ENCODE measurements around the gene BORA. TPM values are rescaled to one million over a fixed set of nuclear protein-coding genes. Genes with fewer than 3 reads are reported as not detected.
A peak's percentile ranks its signal among the peaks of the same experiment; 100 is the strongest.

BORA gene
- total and polyA plus RNA-seq, 2 experiments from 2014 or later = 12.0 to 23.9 TPM

GRCh38 chr13:72726726-72727416 lies 852 bp upstream of the BORA start (continued):
- TF ChIP-seq ZNF462 (CRISPR knock-in tag; IDR thresholded peaks at IDR 0.05) = no peak
- no peak for TF ChIP-seq ETS1 (IDR thresholded peaks at IDR 0.05)
- no peak for TF ChIP-seq EZH2 (IDR thresholded peaks at IDR 0.05; ENCODE audit: low read depth, unreplicated experiment)

GRCh38 chr13:72728290-72728605 lies 525 bp downstream of the BORA start:
- Histone ChIP-seq H3K36me3 (ENCODE audit: insufficient read depth) (peaks cover 4% of the 10 kb centered on the region; the same call in 1 of the 2 replicates), H3K79me2 (replicated peaks; ENCODE audit: insufficient read depth) (peaks cover 68% of the 10 kb centered on the region)
- TF ChIP-seq STAT1 (IDR thresholded peaks at IDR 0.05; ENCODE audit: unreplicated experiment) = no peak
- TF ChIP-seq ZNF114 (CRISPR knock-in tag; IDR thresholded peaks at IDR 0.05) = no peak
- TF ChIP-seq ZNF462 (CRISPR knock-in tag; IDR thresholded peaks at IDR 0.05) = no peak

More at GRCh38 chr13:72728290-72728605, 525 bp downstream of the BORA start:
- H3K4me2 ChIP-seq = peak overlapping the region; percentile 95
- H2AFZ ChIP-seq = peak overlapping the region; percentile 93
- ATAC-seq = no peak
- H3K4me1 Mint-ChIP-seq = peaks cover 17% of the 10 kb centered on the region
- 0 out of 2 replicates have a peak overlapping the region, but pooled peaks have one; percentile 88 for H3K27ac Mint-ChIP-seq
- no peaks in the 10 kb centered on the region for H3F3A ChIP-seq (replicated peaks; ENCODE audit: low read depth)
- peaks cover 2% of the 10 kb centered on the region for H3K27me3 Mint-ChIP-seq (ENCODE audit: insufficient read depth, low read depth, poor library complexity)
- no peaks in the 10 kb centered on the region for H3K9me2 ChIP-seq (ENCODE audit: insufficient read depth)
- 0 out of 2 replicates have a peak, but pooled peaks cover 10% of the 10 kb centered on the region for H4K20me1 ChIP-seq (replicated peaks; ENCODE audit: insufficient read depth)
- H3K36me3 Mint-ChIP-seq (ENCODE audit: low read depth) = peaks cover 21% of the 10 kb centered on the region
- DNase-seq (ENCODE audit: low spot score) = no peak
- no peaks in the 10 kb centered on the region for H3K27me3 ChIP-seq (ENCODE audit: insufficient read depth)
- H3K4me3 Mint-ChIP-seq = peak overlapping the region; percentile 95
- H3K27ac ChIP-seq (ENCODE audit: low read depth) = no peak overlapping the region
- H3K9me3 Mint-ChIP-seq = no peaks in the 10 kb centered on the region
- peak overlapping the region; percentile 82 for H3K4me3 ChIP-seq
- peaks cover 8% of the 10 kb centered on the region for H3K4me1 ChIP-seq (ENCODE audit: insufficient read depth)
